Stimulated activated CD8-positive, alpha-beta memory T cell treated with anti-CD3 and anti-CD28 coated beads, Interleukin-4, amount 100 ng/mL, for 24 hours (primary cell): Measurements from ENCODE around the gene ATP8A2.
"Not testable (repeated sequence)": the region's sequence is repeated elsewhere in the genome, so short reads cannot be mapped to it uniquely, and the experiment has no call there.

Experiments
- DNase-seq: peaks from one replicate; pipeline ENCODE4 v3.0.0-alpha.2; 2020; ENCODE audit warnings: low read depth

The ATP8A2 gene

DNA sequence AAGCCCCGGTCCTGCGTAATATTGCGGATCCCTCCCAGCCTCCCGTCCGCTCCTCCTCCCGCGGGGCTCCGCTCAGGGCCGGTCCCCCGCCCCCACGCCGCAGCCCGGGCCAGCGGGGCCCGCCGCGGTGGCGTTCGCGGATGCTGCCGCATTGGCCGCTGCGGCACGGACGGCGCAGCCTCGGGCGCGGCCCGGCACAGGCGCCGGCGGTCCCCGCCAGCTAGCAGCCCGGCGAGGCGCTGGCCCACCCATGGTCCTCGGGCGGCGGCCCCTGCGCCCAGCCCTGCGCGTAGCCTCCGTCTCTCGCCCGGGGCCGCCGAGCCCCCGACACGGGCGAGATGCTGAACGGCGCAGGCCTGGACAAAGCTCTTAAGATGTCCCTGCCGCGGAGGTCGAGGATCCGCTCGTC, at the start of gene ATP8A2:
Gene ATP8A2 (plus strand): TSS at position 100 of the 409 bp plus-strand sequence. CDS start 239 bp downstream, at position 339.
- DNase-seq = no peak

DNA sequence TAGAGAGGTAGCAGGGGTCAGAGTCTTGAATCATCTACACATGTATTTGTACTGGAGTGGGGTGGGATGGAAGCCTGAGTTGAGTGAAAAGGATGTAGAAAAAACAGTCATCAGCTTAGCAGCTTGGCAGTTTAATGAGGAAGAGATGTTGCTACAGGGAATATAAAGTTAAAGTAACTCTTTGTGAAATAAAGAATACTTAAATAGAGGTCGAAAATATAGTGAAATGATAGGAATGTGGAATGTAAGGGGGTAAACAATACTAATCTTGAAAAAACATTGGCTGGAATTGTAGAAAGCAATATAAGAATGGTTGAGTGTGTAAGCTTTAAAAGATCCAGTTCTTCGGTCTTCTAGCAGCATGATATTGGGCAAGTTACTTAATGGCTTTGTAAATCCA, 47.7 kb upstream of the ATP8A2 start:
- DNase-seq = no peak

DNA sequence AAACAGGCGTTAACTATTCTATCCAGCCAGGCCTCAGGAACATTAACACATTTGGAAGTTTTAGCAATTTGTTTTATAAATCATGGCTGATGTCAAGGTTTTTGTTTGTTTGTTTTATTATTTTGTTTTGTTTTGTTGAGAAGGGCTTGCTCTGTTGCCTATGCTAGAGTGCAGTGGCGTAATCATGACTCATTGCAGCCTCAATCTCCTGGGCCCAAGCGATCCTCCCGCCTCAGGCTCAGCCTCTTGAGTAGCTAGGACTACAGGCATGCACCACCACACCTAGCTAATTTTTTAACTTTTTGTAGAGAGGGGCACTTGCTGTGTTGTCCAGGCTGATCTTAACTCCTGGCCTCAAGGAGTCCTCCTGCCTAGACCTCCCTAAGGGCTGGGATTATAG, 42.1 kb upstream of the ATP8A2 start:
- DNase-seq = no peak

DNA sequence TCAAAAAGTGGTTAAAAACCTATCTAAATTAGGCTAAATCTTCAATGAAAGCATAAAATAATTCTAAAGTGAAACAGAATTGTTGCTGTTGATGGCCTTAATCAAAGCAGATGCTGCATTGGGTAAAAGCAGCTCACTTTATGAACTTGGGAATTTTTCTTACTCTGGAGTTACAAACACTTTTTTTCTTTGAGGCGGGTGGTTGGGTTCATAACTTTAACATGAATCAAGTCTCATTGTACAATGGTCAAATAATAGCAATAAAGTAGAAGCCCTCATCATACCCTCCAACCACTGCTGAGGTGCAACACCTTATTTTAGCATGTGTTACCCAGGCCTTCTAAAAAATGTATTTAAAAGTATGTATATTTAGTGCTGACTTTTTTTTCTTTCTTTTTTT, 41.2 kb upstream of the ATP8A2 start:
- no peak for DNase-seq

DNA sequence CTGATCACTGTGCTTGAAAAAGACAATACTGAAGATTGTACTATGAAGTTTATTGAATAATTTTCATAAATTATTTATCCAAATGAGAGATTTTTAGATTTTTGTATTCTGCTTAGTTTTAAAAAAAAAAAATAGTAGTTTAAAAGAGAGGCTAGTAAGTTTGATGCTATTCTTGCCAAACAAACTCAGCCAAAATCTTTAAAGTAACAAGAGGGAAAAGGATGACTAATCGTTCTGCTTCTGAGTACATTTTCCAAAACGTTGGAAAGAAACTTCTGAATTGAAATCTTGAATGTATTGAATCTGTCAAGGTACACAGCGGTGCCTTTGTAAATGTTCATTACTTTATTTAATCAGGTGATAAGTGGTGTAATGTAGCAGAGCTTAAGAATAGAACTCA, 35.9 kb upstream of the ATP8A2 start:
- no peak for DNase-seq

DNA sequence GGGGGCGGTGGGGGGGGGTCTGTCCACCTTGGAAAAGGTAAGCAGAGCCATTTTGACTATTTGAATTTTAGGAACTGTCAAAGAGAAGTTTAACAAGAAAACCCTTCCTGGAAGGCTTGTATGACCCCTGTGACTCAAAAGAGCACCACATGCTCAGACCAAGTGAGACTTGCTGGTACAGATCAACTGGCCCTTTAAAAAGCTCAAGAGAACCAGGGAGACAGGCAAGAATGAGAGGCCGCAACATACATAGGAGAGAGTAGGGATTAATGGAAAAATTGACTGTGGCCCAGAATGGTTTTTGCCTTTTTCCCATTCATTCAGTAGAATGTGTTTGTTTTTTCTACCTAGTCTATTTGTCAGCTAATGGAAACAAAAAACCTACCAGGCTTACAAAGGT, 26.2 kb upstream of the ATP8A2 start:
- DNase-seq = no peak

DNA sequence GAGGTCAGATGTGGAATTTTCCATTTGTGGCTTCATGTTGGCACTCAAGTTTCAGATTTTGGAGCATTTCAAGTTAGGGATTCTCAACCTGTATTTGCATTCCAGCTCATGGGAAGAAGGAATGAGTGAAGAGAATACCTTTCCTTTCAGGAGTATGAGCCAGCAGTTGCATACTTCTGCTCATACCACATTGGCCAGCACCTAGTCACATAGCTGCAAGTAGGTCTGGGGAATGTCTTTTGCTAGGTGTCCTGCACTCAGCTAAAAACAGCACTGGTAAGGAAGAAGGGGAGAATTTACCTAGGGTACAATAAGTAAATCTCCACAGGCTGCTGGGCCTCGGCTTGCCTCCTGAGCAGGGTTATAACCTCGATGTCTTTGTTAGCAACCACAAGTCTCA, 24.6 kb upstream of the ATP8A2 start:
- DNase-seq = no peak

DNA sequence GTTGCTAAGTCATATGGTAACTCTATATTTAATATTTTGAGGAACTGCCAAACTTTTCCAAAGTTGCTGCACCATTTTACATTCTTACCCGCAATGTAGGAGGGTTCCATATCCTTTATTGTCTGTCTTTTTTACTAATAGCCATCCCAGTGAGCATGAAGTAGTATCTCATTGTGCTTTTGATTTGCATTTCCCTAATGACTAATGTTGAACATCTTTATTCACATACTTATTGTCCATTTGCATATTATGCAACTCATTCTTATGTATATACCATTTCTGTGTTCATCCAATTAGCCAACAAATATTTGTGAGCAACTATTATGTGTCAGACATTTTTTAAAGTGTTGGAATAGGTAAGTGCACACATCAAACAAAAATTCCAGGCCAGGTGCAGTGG, 20.4 kb upstream of the ATP8A2 start:
- no peak for DNase-seq

DNA sequence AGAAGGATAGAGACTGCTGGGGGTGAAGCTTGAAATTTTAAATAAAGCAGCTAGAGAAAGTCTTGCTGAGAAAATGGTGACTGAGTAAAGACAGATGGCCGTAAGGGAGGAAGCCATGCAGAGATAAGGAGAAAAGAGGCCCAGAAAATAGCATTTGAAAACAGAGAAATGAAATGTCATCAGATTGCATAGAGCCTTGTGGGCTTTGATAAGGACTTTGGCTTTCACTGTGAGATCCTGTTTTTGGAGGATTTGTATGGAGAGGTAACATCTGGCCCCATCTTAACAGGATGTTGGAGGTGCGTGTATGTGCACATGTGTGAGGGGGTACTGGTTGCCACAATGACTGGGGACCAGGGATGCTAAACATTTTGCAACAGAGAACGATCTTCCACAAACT, 19.5 kb upstream of the ATP8A2 start:
- no peak for DNase-seq

DNA sequence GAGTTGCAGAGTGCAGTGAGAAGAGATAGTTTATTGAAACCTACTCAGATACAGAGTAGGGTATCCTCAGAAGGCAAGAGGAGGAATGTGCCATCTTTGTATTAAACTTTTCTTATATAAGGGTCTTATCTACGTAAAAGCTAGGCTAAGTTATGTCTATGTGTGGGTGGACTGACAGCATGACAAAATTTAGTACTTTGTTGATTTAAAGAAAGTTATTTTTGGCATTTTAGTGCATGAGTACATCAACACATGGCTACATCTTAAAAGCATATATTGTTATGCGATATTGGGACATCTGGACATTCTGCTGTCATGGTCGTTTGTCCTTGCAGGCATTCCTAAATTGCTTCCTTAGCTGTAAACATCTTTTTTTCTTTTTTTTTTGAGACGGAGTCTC, 19.0 kb upstream of the ATP8A2 start:
- no peak for DNase-seq

DNA sequence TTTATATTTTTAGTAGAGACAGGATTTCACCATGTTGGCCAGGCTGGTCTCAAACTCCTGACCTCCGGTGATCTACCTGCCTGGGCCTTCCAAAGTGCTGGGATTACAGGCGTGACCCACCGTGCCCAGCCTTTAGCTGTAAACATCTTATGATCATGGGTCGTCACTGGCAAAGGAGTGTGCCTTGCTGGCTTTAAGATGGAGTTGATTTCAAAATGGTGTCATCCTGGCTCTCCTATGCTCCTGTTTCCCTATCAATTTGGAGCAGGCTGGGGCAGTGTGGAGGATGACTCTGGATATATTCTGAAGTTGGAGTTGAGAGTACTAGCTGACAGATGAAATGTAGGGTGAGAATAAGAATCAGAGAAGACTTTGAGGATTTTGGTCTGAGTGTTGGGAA, 18.4 kb upstream of the ATP8A2 start:
- no peak for DNase-seq

DNA sequence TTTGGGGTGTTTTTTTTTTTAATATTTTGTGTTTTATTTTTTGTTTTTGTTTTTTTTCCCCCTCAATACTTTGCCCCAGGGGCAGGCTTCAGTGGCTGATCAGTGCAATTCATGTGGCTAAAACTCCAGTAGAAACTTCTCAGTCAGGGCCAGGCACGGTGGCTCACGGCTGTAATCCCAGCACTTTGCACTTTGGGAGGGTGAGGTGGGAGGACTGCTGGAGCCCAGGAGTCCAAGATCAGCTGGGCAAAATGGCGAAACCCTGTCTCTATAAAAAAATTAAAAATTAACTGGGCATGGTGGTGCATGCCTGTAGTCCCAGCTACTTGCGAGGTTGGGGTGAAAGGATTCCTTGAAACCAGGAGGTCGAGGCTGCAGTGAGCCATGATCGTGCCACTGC, 17.4 kb upstream of the ATP8A2 start:
- DNase-seq = no peak

DNA sequence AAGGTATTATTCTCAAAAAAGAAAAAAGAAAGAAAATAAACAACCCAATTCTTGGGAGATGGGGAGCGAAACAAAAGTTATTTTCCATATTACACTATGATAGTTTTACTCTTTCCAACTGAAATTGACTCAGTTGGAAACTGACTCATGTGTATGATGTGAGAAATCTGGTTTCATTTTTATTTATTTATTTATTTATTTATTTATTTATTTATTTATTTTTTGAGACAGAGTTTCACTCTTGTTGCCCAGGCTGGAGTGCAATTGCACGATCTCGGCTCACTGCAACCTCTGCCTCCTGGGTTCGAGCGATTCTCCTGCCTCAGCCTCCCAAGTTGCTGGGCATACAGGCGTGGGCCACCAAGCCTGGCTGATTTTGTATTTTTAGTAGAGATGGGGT, 11.3 kb upstream of the ATP8A2 start:
- DNase-seq = not testable (repeated sequence)

DNA sequence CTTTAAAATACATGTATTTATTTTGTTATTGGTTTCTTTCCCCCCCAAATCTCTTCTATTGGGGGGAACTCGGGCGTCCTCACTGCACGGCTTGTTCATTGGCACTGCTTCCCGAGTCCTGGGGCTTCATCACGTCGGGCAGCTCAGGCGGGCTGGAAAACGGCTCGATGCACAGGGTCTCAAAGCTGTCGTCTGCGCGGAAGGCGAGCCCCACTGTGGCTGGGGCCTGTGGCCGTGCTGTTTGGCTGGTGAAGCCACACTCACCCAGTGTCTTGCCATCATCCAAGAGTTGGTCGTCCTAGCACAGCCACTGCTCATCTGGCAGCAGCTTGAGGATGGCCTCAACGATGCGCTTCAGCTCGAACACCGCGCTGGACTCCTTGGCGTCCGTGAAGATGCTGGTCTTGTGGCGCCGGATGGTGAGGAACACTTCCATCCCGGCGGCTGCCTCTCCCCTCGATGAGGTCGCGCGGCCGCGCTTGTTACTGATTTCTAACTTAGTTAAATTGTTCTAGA, 6.0 kb upstream of the ATP8A2 start:
- DNase-seq = no peak

DNA sequence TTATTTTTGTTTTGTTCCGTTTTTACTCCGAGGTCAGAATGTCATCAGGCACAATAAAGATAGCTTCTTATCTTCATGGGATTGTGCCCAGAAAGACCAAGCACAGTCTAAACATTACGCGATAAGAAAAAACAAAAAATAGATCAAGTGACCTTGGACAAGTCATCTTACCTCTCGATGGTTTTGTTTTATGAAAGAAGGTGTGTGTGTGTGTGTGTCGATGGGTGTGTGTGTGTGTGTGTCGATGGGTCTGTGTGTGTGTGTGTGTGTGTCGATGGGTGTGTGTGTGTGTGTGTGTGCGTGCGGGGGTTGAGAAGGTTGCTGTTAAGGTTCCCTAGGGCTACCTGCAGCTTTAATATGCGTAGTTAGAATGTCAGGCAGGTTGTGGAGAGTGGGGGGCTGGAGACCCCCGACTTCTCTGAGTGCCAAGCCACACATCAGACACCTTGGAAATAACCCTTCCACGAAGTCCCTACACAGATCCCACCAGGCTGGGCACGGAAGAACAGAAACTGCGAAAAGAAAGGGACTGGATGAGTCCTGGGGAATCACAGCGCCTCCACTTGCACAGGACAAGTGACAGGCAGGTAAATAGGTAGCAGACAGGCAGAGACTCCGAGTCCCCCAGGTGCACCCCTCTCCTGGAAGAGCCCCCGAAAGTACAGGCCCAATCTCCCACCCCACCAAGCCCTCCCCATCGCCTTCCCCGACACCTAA, 458 bp upstream of the ATP8A2 start:
- no peak for DNase-seq

DNA sequence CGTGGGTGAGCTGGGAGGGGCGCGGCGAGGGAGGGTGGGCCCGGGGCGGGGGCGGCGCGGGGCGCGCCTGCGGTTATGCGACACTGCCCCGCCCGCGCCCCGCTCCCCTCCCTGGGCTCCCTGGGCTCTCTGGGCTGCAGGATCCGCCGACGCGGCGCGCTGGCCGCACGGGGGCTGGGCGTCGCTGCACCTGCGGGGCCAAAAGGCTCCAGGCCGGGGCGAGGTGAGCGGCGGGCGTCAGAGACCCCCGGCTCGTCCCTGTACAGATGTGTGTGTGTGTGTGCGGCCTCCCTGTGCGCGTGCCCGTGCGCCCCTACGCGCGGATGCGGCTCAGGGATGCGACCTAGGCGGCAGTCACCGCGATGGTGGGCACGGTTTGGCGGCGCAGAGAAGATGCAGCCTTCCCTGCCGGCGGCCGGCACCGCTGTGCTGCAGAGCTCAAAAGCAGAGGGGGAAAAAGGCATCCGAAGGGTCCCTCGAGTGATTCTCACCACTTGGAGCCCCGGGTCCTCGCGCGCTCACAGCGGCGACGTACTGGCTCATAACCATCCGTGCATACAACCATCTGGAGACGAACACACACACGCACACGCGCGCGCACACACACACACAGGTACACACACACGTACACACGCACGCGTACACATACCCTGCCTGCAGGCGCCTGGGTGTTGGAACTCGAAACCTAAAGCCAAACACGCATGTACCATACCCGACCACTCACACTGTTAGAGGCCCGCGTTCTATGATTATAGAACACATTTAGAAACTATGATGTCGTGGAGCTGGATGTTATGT, 709 bp downstream of the ATP8A2 start:
- no peak for DNase-seq

DNA sequence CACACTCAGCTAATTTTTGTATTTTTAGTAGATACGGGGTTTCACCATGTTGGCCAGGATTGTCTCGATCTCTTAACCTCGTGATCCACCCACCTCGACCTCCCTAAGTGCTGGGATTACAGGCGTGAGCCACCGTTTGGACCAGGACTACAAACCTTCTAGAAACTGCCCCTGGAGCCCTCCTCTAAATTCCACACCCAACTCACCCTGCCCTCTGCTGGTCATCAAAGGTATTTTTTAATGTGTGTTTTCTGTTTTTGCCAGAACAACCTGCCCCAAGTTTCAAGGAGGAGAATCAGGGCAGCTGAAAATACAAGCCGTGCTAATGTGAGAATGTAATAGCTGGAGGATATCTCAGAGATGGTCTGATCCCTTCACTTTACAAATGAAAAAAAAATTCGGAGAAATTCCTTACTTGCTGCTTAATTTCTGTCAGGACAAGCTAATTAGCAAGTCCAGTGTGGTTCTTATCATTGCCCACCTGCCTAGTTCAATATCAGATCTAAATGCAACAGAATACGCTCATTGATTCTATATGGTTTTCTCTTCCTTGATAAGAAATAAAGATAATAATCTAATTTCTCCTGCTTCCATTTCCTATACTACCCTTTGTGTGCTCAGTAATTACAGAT, 4.1 kb downstream of the ATP8A2 start:
- no peak for DNase-seq

DNA sequence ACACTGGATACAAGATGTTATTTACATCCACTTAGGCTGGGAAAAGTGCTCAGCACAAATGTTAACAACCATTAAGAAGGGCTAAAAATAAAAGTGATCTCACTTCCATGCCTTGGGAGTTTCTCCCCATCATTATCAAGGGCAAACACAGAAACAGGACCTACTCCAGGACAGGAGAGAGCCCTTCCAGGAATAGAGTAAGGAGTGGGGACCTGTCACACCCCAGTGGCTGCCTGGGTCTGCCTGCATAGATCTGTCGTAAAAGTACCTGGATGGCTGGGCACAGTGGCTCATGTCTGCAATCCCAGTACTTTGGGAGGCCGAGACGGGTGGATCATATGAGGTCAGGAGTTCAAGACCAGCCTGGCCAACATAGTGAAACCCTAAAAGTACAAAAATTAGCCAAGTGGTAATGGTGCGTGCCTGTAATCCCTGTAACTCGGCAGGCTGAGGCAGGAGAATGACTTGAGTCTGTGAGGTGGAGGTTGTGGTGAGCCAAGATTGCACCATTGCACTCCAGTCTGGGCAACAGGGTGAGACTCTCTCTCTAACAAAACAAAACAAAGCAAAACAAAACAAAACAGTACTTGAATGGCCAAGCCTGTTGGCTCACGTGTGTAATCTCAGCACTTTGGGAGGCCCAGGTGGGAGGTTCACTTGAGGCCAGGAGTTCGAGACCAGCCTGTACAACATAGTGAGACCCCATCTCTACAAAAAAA, 5.6 kb downstream of the ATP8A2 start:
- no peak for DNase-seq

DNA sequence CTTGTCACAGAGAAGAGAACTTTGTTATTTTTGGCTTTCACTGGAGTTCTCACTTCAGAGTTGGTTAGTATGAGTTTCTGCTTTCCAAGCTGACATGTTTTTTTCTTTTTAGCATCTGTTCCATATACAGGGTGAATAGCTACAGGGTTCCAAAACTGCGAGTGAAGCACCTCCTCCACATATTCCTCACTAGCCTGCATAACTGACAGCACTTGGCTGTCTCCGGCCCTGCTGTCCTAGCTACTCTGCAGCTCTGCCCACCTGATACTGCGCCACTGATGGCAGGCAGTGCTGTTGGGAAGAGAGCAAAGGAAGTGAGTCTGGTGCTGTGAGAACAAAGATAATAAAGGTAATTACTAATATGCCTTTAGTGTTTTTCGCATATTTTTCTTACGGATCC, 6.8 kb downstream of the ATP8A2 start:
- no peak for DNase-seq

DNA sequence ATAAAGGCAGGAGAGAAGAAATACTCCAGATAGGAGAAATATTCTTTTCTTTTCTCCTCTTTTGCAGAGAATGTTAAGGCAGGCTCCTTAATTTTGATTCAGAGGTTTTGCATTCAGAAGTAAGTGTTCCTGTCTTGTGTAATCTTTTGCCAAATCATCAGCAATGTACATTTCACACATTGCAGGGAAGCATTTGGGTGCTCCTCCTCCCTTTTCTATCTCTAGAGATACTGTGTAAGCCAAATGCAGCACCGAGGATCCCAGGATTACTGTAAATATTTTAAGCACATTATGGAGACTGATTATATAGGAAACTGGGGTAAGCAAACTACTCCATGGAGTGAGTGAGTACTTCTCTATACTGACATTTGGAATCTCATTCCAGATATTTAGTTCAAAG, 7.2 kb downstream of the ATP8A2 start:
- no peak for DNase-seq

DNA sequence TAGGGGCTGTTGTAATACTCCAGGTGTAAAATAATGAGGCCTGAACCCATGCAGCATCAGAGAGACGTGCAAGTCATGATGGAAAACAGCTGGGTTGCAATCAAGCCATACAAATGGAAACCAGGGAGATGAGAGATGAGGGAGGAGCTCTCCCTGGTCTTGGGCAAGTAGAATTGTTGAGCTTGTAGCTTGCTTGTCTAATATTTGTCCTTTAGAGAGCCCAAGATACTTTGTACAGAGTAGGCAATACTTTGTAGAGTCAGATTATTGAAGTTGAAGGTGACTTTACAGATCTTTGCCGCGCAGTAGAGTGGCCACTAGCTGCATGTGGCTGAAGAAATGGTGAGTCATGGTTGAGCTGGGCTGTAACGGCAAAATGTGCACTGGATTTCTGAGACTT, 8.3 kb downstream of the ATP8A2 start:
- no peak for DNase-seq

DNA sequence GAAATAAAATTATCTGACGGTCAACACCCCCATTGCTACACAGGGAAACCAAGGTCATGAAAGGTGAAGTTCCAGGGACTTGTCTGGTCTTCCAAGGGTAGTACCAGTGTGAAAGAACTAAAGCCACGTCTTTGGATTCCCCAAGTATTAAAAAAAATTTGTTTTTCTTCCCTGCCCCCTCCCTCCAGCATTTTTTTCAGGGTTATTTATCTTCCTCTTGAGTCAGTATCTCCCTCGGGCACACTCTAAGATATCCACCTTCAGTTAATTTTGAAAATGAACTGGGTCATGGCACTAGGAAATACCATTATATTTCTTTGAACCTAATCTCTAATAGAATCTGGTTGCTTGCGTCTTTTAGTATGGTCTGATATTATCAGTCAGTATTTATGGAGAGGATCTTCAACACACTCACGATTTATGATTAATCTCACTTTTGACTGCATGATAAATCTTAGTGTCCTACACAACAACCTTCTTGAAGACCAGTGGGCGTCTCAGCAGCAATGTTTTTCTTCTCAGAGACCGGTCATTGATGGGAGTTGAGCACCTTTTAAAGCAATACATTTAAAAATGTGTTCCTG, 9.1 kb downstream of the ATP8A2 start:
- no peak for DNase-seq
